SU-DHL-6 (cell line): ENCODE data around the gene RLBP1.

Source experiments
- H2AFZ ChIP-seq: fragments of 200-600 bp; sonication (generic); 2 replicates; pipeline ENCODE4 v1.6.1; 2014; ENCODE audit warnings: low read depth, mild to moderate bottlenecking, moderate library complexity, mixed read lengths, antibody characterized with exemption, low read length; ENCODE audit not compliant: severe bottlenecking
- H3F3A ChIP-seq: fragments of 200-600 bp; shearing (Covaris generic); 2 replicates; pipeline ENCODE4 v1.6.0; 2016; ENCODE audit warnings: antibody characterized with exemption, mild to moderate bottlenecking; ENCODE audit not compliant: insufficient read depth
- H3K27ac ChIP-seq: fragments of 200-600 bp; sonication (generic); 2 replicates; pipeline ENCODE4 v1.5.1; 2016; ENCODE audit warnings: low read depth, mild to moderate bottlenecking, low read length, moderate library complexity, mixed read lengths
- H3K27me3 ChIP-seq: fragments of 200-600 bp; sonication (generic), shearing (Covaris generic); 2 replicates; pipeline ENCODE4 v1.6.0; 2014; ENCODE audit warnings: mild to moderate bottlenecking, low read length
- H3K36me3 ChIP-seq: fragments of 200-600 bp; sonication (generic); 2 replicates; pipeline ENCODE4 v1.6.1; 2014; ENCODE audit warnings: mild to moderate bottlenecking, low read length, mixed read lengths
- H3K4me2 ChIP-seq: fragments of 300-600, 200-600 bp; shearing (Covaris generic), sonication (generic); 2 replicates; pipeline ENCODE4 v1.6.0; 2014; ENCODE audit warnings: low read length, low read depth, mild to moderate bottlenecking; ENCODE audit not compliant: poor library complexity, severe bottlenecking
- H3K4me3 ChIP-seq: fragments of 200-600 bp; sonication (generic); 2 replicates; pipeline ENCODE4 v1.5.1; 2014; ENCODE audit warnings: antibody characterized with exemption, low read length, mild to moderate bottlenecking, mixed read lengths; ENCODE audit not compliant: insufficient read depth, poor library complexity, severe bottlenecking
- H3K79me2 ChIP-seq: fragments of 200-600 bp; sonication (generic); 2 replicates; pipeline ENCODE4 v1.6.1; 2014; ENCODE audit warnings: mild to moderate bottlenecking, low read length, moderate library complexity; ENCODE audit not compliant: insufficient read depth
- H3K9ac ChIP-seq: fragments of 200-600 bp; sonication (generic); 2 replicates; pipeline ENCODE4 v1.7.0; 2014; ENCODE audit warnings: mild to moderate bottlenecking, low read length
- H3K9me2 ChIP-seq: fragments of 200-600 bp; sonication (generic); replicated peaks from 2 replicates; pipeline ENCODE4 v1.6.1; 2014; ENCODE audit warnings: low read length; ENCODE audit not compliant: insufficient read depth
- H3K9me3 ChIP-seq: fragments of 200-600 bp; sonication (generic); 2 replicates; pipeline ENCODE4 v1.6.1; 2014; ENCODE audit warnings: low read length, mixed read lengths; ENCODE audit not compliant: insufficient read depth
- H4K20me1 ChIP-seq: fragments of 200-600 bp; sonication (generic); 2 replicates; pipeline ENCODE4 v1.6.1; 2014; ENCODE audit warnings: low read depth, mild to moderate bottlenecking, antibody characterized with exemption, low read length, moderate library complexity, mixed read lengths
- CTCF ChIP-seq: fragments of 200-600 bp; sonication (generic); IDR thresholded peaks from one replicate; pipeline ENCODE4 v1.5.1; 2017; ENCODE audit warnings: antibody characterized with exemption, mild to moderate bottlenecking, low read length, moderate library complexity; ENCODE audit not compliant: insufficient read depth, poor library complexity, severe bottlenecking
- EZH2phosphoT487 ChIP-seq: fragments of 200-600 bp; sonication (generic), shearing (Covaris generic); conservative IDR thresholded peaks from 2 replicates; pipeline ENCODE4 v1.6.1; 2018; ENCODE audit warnings: mild to moderate bottlenecking, antibody characterized with exemption, low read length, moderate library complexity, mixed read lengths

RLBP1 gene

GRCh38 chr15:89171136-89172072 is 50.0 kb downstream of the RLBP1 start:
- H3K27ac ChIP-seq = no peak overlapping the region
- no peak for TF ChIP-seq EZH2phosphoT487
- TF ChIP-seq CTCF = peak; percentile 72
- H3K36me3 ChIP-seq = no peaks in the 10 kb centered on the region
- H3K9me3 ChIP-seq = no peaks in the 10 kb centered on the region
- no peak overlapping the region for H3K4me2 ChIP-seq
- H2AFZ ChIP-seq = no peak overlapping the region
- no peak overlapping the region for H3K9ac ChIP-seq
- no peaks in the 10 kb centered on the region for H3F3A ChIP-seq
- no peaks in the 10 kb centered on the region for H4K20me1 ChIP-seq
- H3K27me3 ChIP-seq = no peaks in the 10 kb centered on the region
- no peaks in the 10 kb centered on the region for H3K79me2 ChIP-seq
- H3K4me3 ChIP-seq = no peak overlapping the region
- no peaks in the 10 kb centered on the region for H3K9me2 ChIP-seq

GRCh38 chr15:89170364-89170763 is 51.0 kb downstream of the RLBP1 start:
- Histone ChIP-seq H2AFZ (no peak overlapping the region), H3K79me2 (no peaks in the 10 kb centered on the region), H3K4me3 (no peak overlapping the region), H3K27ac (no peak overlapping the region), H3F3A (no peaks in the 10 kb centered on the region), H3K9me2 (no peaks in the 10 kb centered on the region), H3K27me3 (no peaks in the 10 kb centered on the region), H3K36me3 (no peaks in the 10 kb centered on the region), H4K20me1 (no peaks in the 10 kb centered on the region), H3K9me3 (no peaks in the 10 kb centered on the region), H3K9ac (no peak overlapping the region), H3K4me2 (no peak overlapping the region)
- no peak for TF ChIP-seq EZH2phosphoT487
- no peak for TF ChIP-seq CTCF

GRCh38 chr15:89168316-89168833 is 53.0 kb downstream of the RLBP1 start:
- Histone ChIP-seq H3K27ac (no peak overlapping the region), H3F3A (no peaks in the 10 kb centered on the region), H3K9me3 (no peaks in the 10 kb centered on the region), H3K4me3 (no peak overlapping the region), H2AFZ (no peak overlapping the region), H3K4me2 (no peak overlapping the region), H3K79me2 (no peaks in the 10 kb centered on the region), H3K27me3 (no peaks in the 10 kb centered on the region), H3K9me2 (no peaks in the 10 kb centered on the region), H3K36me3 (no peaks in the 10 kb centered on the region), H4K20me1 (no peaks in the 10 kb centered on the region), H3K9ac (no peak overlapping the region)
- TF ChIP-seq EZH2phosphoT487 (no peak), CTCF (no peak)
